Measurements from ENCODE around the gene ZMIZ2. TPM values are rescaled to one million over a fixed set of nuclear protein-coding genes. Genes with fewer than 3 reads are reported as not detected.

The ZMIZ2 gene
- total and polyA plus RNA-seq, 9 of the 15 experiments (the other 6 are each of a cell fraction or from before 2014, with no cell fraction given), result 0.13 to 40.3 (median 4.9) TPM

- TF ChIP-seq SRF (CRISPR knock-in tag; IDR thresholded peaks at IDR 0.05) (peak in 1 of 2 experiments; percentile 86; a peak in 2 of 4 replicates), CEBPB (tag; IDR thresholded peaks at IDR 0.05) (peak; percentile 34; the same call in 1 of the 2 replicates), ZBTB8A (IDR thresholded peaks at IDR 0.05; ENCODE audit: partially characterized antibody) (no peak), TRIM25 (IDR thresholded peaks at IDR 0.05; ENCODE audit: borderline replicate concordance) (no peak), CHD1 (IDR thresholded peaks at IDR 0.05; ENCODE audit: low read length) (no peak), ZSCAN32 (CRISPR knock-in tag; IDR thresholded peaks at IDR 0.05) (no peak), MTA3 (IDR thresholded peaks at IDR 0.05; ENCODE audit: borderline replicate concordance) (no peak), NONO (IDR thresholded peaks at IDR 0.05; ENCODE audit: low read depth in 2 of 2, low read length in 1 of 2) (0 out of 4 replicates have a peak, but pooled peaks of 1 of the 2 experiments have one; percentile 36), GATAD2B (IDR thresholded peaks at IDR 0.05; ENCODE audit: borderline replicate concordance) (no peak), MTA1 (IDR thresholded peaks at IDR 0.05; ENCODE audit: borderline replicate concordance) (no peak), USF1 (CRISPR knock-in tag; IDR thresholded peaks at IDR 0.05) (no peak), KDM5B (IDR thresholded peaks at IDR 0.05; ENCODE audit: insufficient replicate concordance, low read depth, low read length) (peak; percentile 56), FOXM1 (IDR thresholded peaks at IDR 0.05; ENCODE audit: low read depth) (no peak), FOXM1 (CRISPR knock-in tag; IDR thresholded peaks at IDR 0.05; ENCODE audit: low read depth) (no peak), SMARCC2 (IDR thresholded peaks at IDR 0.05; ENCODE audit: low read depth) (no peak), ZNF282 (CRISPR knock-in tag; IDR thresholded peaks at IDR 0.05) (no peak), ETV5 (CRISPR knock-in tag; IDR thresholded peaks at IDR 0.05; ENCODE audit: low read depth) (peak; percentile 56; the same call in 1 of the 2 replicates), GATA2 (CRISPR knock-in tag; IDR thresholded peaks at IDR 0.05) (no peak), NFXL1 (CRISPR knock-in tag; IDR thresholded peaks at IDR 0.05) (no peak), RBM25 (IDR thresholded peaks at IDR 0.05; ENCODE audit: low read depth, low read length, severe bottlenecking) (no peak), ZNF239 (CRISPR knock-in tag; IDR thresholded peaks at IDR 0.05) (no peak), FOSL1 (tag; conservative IDR thresholded peaks at IDR 0.05) (peak; percentile 52; the same call in 1 of the 2 replicates), HMBOX1 (IDR thresholded peaks at IDR 0.05) (peak; percentile 81), ZBTB7A (IDR thresholded peaks at IDR 0.05; ENCODE audit: borderline replicate concordance, control insufficient read depth, low read depth, low read length) (peak; percentile 78), GTF2E2 (tag; IDR thresholded peaks at IDR 0.05) (no peak; the same call in 1 of the 2 replicates)
Measured at GRCh38 chr7:44797329-44798258, 48.9 kb downstream of the ZMIZ2 start (continued).
